Measurements from ENCODE around the gene ESRRG.

ESRRG gene

GRCh38 chr1:216643176-216643575 lies 80.1 kb downstream of the ESRRG start:
- TF ChIP-seq CTCF (IDR thresholded peaks at IDR 0.05; ENCODE audit: insufficient read depth, low read length, poor library complexity, severe bottlenecking), result no peak
- no peak for TF ChIP-seq EZH2phosphoT487 (conservative IDR thresholded peaks at IDR 0.05; ENCODE audit: low read length)
- Histone ChIP-seq H3K79me2 (ENCODE audit: insufficient read depth, low read length) (no peaks in the 10 kb centered on the region), H4K20me1 (ENCODE audit: low read depth, low read length) (no peaks in the 10 kb centered on the region), H3K27me3 (ENCODE audit: low read length) (no peaks in the 10 kb centered on the region), H3F3A (ENCODE audit: insufficient read depth) (no peaks in the 10 kb centered on the region), H3K36me3 (ENCODE audit: low read length) (no peaks in the 10 kb centered on the region), H3K9me2 (replicated peaks; ENCODE audit: insufficient read depth, low read length) (no peaks in the 10 kb centered on the region), H3K4me3 (ENCODE audit: insufficient read depth, low read length, poor library complexity, severe bottlenecking) (no peak overlapping the region), H3K9ac (ENCODE audit: low read length) (no peak overlapping the region), H2AFZ (ENCODE audit: low read depth, low read length, severe bottlenecking) (no peak overlapping the region), H3K9me3 (ENCODE audit: insufficient read depth, low read length) (no peaks in the 10 kb centered on the region), H3K27ac (ENCODE audit: low read depth, low read length) (no peak overlapping the region), H3K4me2 (ENCODE audit: low read depth, low read length, poor library complexity, severe bottlenecking) (no peak overlapping the region)

- Histone ChIP-seq H3K27ac (ENCODE audit: low read depth, low read length) (no peak overlapping the region), H2AFZ (ENCODE audit: low read depth, low read length, severe bottlenecking) (no peak overlapping the region), H3K36me3 (ENCODE audit: low read length) (no peaks in the 10 kb centered on the region), H3K9me3 (ENCODE audit: insufficient read depth, low read length) (no peaks in the 10 kb centered on the region), H4K20me1 (ENCODE audit: low read depth, low read length) (no peaks in the 10 kb centered on the region), H3F3A (ENCODE audit: insufficient read depth) (no peaks in the 10 kb centered on the region), H3K27me3 (ENCODE audit: low read length) (no peaks in the 10 kb centered on the region), H3K4me3 (ENCODE audit: insufficient read depth, low read length, poor library complexity, severe bottlenecking) (no peak overlapping the region), H3K4me2 (ENCODE audit: low read depth, low read length, poor library complexity, severe bottlenecking) (no peak overlapping the region), H3K9ac (ENCODE audit: low read length) (no peak overlapping the region), H3K9me2 (replicated peaks; ENCODE audit: insufficient read depth, low read length) (no peaks in the 10 kb centered on the region), H3K79me2 (ENCODE audit: insufficient read depth, low read length) (no peaks in the 10 kb centered on the region)
- TF ChIP-seq CTCF (IDR thresholded peaks at IDR 0.05; ENCODE audit: insufficient read depth, low read length, poor library complexity, severe bottlenecking), result no peak
- TF ChIP-seq EZH2phosphoT487 (conservative IDR thresholded peaks at IDR 0.05; ENCODE audit: low read length), result no peak
These were observed 81.4 kb downstream of the ESRRG start for GRCh38 chr1:216641669-216642460.

- Histone ChIP-seq H2AFZ (ENCODE audit: low read depth, low read length, severe bottlenecking) (no peak overlapping the region), H3K27me3 (ENCODE audit: low read length) (no peaks in the 10 kb centered on the region), H3K79me2 (ENCODE audit: insufficient read depth, low read length) (no peaks in the 10 kb centered on the region), H3K9me3 (ENCODE audit: insufficient read depth, low read length) (no peaks in the 10 kb centered on the region), H3K9ac (ENCODE audit: low read length) (no peak overlapping the region), H4K20me1 (ENCODE audit: low read depth, low read length) (no peaks in the 10 kb centered on the region), H3F3A (ENCODE audit: insufficient read depth) (no peaks in the 10 kb centered on the region), H3K4me3 (ENCODE audit: insufficient read depth, low read length, poor library complexity, severe bottlenecking) (no peak overlapping the region), H3K4me2 (ENCODE audit: low read depth, low read length, poor library complexity, severe bottlenecking) (no peak overlapping the region), H3K9me2 (replicated peaks; ENCODE audit: insufficient read depth, low read length) (no peaks in the 10 kb centered on the region), H3K36me3 (ENCODE audit: low read length) (no peaks in the 10 kb centered on the region), H3K27ac (ENCODE audit: low read depth, low read length) (no peak overlapping the region)
- TF ChIP-seq CTCF (IDR thresholded peaks at IDR 0.05; ENCODE audit: insufficient read depth, low read length, poor library complexity, severe bottlenecking) (no peak), EZH2phosphoT487 (conservative IDR thresholded peaks at IDR 0.05; ENCODE audit: low read length) (no peak)
These were observed 83.1 kb downstream of the ESRRG start for GRCh38 chr1:216640100-216640499.
